Heart left ventricle (tissue), 13 donors: ENCODE results near the gene CTRB2.

ENCODE experiments used
- POLR2A ChIP-seq, 2 donors: fragments of 450-650 bp; IDR thresholded peaks; one replicate each; pipeline ENCODE4 v1.6.1; 2017; ENCODE audit warnings: antibody characterized with exemption in 2 of 2, mild to moderate bottlenecking in 2 of 2, moderate library complexity in 2 of 2
- TF ChIP-seq, protein P1 (sequence below), 12 donors: fragments of 200-600 bp; sonication (generic) in 4 of 12; IDR thresholded peaks; one replicate each; pipeline versions ENCODE4 v1.5.0 to v1.8.0; 2018 to 2022; ENCODE audit warnings: antibody characterized with exemption in 12 of 12, mild to moderate bottlenecking in 5 of 12
- donor health status: ischemic (EF 13 %, LVEDD 7.1; RV severe dilation, severe dysfunction).
- donor health status: DM: no; HTN: yes; CAD: no.
- donor health status: DM: no; HTN: no; CAD: no.
- donor health status: ischemic (EF 25% LVEDD 6.9; RV normal size, moderate dysfunction).
- donor health status: ischemic (EF 25% LVEDD 5.7; RV mildly dilated, moderate dysfunction).
- donor health status: ischemic (EF 35%, LVEDD 5.7; RV mildly dilated, moderate dysfunction).
- donor health status: nonischemic (EF 11% LVEDD 7.7; RV severe dilation, severe dysfunction).
- donor health status: DM: yes; HTN: yes; CAD: no.
- donor health status: PGD.
- donor health status: ischemic (EF 29% LVEDD 5.4; RV normal size, mild dysfunction).
- donor health status: nonischemic (EF 23%, LVEDD 6.1; RV moderate dilation, normal function).

DNA sequence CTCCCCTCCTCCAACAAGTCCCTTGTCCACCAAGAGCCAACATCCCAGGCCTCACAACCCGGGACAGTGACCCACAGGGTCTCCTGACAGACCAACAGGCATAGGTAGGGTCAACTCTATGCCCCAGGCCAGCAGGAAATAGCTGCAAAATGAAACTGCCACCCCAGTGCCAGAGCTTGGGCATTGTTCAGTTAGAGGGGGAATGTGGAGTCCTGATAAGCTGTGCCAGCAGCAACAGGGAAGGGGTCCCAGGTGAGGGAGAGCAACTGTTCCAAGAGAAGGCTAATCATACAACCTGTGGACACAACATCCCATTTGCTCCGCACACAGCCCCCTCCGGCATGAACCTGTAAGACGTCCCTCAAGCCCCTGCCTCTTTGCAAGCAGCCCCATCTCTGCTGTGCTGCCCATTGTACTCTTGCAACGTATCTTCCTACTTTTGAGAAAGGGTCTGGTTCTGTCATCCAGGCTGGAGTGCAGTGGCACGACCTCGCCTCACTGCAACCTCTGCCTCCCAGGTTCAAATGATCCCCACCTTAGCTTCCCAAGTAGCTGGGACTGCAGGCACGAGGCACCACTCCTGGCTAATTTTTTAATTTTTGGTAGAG, 17.2 kb downstream of the CTRB2 start:
- TF ChIP-seq, protein P1, sequence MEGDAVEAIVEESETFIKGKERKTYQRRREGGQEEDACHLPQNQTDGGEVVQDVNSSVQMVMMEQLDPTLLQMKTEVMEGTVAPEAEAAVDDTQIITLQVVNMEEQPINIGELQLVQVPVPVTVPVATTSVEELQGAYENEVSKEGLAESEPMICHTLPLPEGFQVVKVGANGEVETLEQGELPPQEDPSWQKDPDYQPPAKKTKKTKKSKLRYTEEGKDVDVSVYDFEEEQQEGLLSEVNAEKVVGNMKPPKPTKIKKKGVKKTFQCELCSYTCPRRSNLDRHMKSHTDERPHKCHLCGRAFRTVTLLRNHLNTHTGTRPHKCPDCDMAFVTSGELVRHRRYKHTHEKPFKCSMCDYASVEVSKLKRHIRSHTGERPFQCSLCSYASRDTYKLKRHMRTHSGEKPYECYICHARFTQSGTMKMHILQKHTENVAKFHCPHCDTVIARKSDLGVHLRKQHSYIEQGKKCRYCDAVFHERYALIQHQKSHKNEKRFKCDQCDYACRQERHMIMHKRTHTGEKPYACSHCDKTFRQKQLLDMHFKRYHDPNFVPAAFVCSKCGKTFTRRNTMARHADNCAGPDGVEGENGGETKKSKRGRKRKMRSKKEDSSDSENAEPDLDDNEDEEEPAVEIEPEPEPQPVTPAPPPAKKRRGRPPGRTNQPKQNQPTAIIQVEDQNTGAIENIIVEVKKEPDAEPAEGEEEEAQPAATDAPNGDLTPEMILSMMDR (IDR thresholded peaks at IDR 0.05): no peak
- TF ChIP-seq POLR2A (IDR thresholded peaks at IDR 0.05): no peak
